HG02678 (cell line): ENCODE results near the gene KRT86.
"Not testable (repeated sequence)": the region's sequence is repeated elsewhere in the genome, so short reads cannot be mapped to it uniquely, and the experiment has no call there.

Experiments used
- ATAC-seq: cut with Tn5 transposase; IDR thresholded peaks from one replicate; pipeline ENCODE4 v1.9.1; 2021; ENCODE audit warnings: mild to moderate bottlenecking, moderate library complexity; ENCODE audit not compliant: unreplicated experiment

Gene KRT86

GRCh38 chr12:52250048-52250990 lies 24.1 kb upstream of the KRT86 start:
- ATAC-seq, result no peak

- no peak for ATAC-seq
Measured at GRCh38 chr12:52251367-52252051, 22.9 kb upstream of the KRT86 start.

GRCh38 chr12:52252175-52252615 lies 22.2 kb upstream of the KRT86 start:
- ATAC-seq, result not testable (repeated sequence)

GRCh38 chr12:52252728-52253343 lies 21.6 kb upstream of the KRT86 start:
- ATAC-seq, result no peak

- ATAC-seq, result no peak
Measured at GRCh38 chr12:52253391-52254179, 20.9 kb upstream of the KRT86 start.

- no peak for ATAC-seq
Measured at GRCh38 chr12:52254180-52254964, 20.1 kb upstream of the KRT86 start.

- ATAC-seq, result no peak
Measured at GRCh38 chr12:52254965-52255751, 19.3 kb upstream of the KRT86 start.

- no peak for ATAC-seq
Measured at GRCh38 chr12:52255926-52256583, 18.4 kb upstream of the KRT86 start.

- ATAC-seq, result no peak
Measured at GRCh38 chr12:52256584-52256935, 17.9 kb upstream of the KRT86 start.

- ATAC-seq, result no peak
Measured at GRCh38 chr12:52257074-52257551, 17.3 kb upstream of the KRT86 start.

GRCh38 chr12:52257922-52258321 lies 16.5 kb upstream of the KRT86 start:
- ATAC-seq, result not testable (repeated sequence)

GRCh38 chr12:52258335-52258901 lies 16.0 kb upstream of the KRT86 start:
- ATAC-seq, result no peak

- ATAC-seq, result no peak
Measured at GRCh38 chr12:52259657-52260243, 14.7 kb upstream of the KRT86 start.

- no peak for ATAC-seq
Measured at GRCh38 chr12:52260361-52261207, 13.9 kb upstream of the KRT86 start.

- ATAC-seq, result no peak
Measured at GRCh38 chr12:52261208-52261484, 13.3 kb upstream of the KRT86 start.

- ATAC-seq, result no peak
Measured at GRCh38 chr12:52262286-52262685, 12.2 kb upstream of the KRT86 start.

GRCh38 chr12:52263761-52264434 lies 10.5 kb upstream of the KRT86 start:
- ATAC-seq, result no peak
